Stimulated activated memory B cell treated with anti-CD40 and anti-IgM and Interleukin-4, amounts not matched to agents 10 μg/mL and 1 μg/mL and 100 μg/mL, for 72 hours (primary cell): ENCODE results near the gene TBC1D8.

ENCODE experiments used
- ATAC-seq: fragments of 150-1000 bp; cut with Tn5 transposase; 2 replicates; pipeline ENCODE4 v1.10.0; 2021
- H3K27ac Mint-ChIP-seq: one replicate; pipeline ENCODE4 v1.8.0; 2022; ENCODE audit warnings: mild to moderate bottlenecking, mixed read lengths
- H3K27me3 Mint-ChIP-seq: one replicate; pipeline ENCODE4 v1.8.0; 2022; ENCODE audit warnings: mixed read lengths
- H3K36me3 Mint-ChIP-seq: one replicate; pipeline ENCODE4 v1.8.0; 2022; ENCODE audit warnings: mixed read lengths
- H3K4me1 Mint-ChIP-seq: one replicate; pipeline ENCODE4 v1.8.0; 2022; ENCODE audit warnings: mixed read lengths
- H3K4me3 Mint-ChIP-seq: one replicate; pipeline ENCODE4 v1.8.0; 2022; ENCODE audit warnings: mild to moderate bottlenecking, moderate library complexity, mixed read lengths
- H3K9me3 Mint-ChIP-seq: one replicate; pipeline ENCODE4 v1.8.0; 2022; ENCODE audit warnings: mixed read lengths

The TBC1D8 gene

DNA sequence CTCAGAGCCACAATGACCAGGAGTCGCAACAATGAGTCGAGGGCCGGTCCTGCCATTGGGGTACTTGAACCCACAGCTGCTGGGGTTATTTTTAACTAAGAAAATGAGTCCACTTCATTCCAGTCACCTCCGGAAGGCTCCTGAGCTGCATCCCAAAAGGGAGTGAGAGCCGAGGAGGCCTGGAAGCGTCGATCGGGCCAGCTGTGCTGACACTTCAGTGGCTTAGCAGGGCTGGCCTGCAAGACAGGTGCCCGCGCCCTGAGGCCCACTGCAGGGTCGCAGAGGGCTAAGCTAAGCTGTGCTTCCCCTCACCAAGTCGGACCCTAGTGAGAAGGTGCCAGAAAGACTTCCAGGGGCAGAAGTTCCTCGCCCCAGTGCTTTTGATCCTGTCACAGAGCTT is 21.1 kb downstream of the TBC1D8 start:
- H3K36me3 Mint-ChIP-seq, result peaks cover 5% of the 10 kb centered on the region
- no peak overlapping the region for H3K27ac Mint-ChIP-seq
- peaks cover 21% of the 10 kb centered on the region for H3K4me1 Mint-ChIP-seq
- no peak for ATAC-seq
- H3K9me3 Mint-ChIP-seq, result no peaks in the 10 kb centered on the region
- no peaks in the 10 kb centered on the region for H3K27me3 Mint-ChIP-seq
- H3K4me3 Mint-ChIP-seq, result no peak overlapping the region

DNA sequence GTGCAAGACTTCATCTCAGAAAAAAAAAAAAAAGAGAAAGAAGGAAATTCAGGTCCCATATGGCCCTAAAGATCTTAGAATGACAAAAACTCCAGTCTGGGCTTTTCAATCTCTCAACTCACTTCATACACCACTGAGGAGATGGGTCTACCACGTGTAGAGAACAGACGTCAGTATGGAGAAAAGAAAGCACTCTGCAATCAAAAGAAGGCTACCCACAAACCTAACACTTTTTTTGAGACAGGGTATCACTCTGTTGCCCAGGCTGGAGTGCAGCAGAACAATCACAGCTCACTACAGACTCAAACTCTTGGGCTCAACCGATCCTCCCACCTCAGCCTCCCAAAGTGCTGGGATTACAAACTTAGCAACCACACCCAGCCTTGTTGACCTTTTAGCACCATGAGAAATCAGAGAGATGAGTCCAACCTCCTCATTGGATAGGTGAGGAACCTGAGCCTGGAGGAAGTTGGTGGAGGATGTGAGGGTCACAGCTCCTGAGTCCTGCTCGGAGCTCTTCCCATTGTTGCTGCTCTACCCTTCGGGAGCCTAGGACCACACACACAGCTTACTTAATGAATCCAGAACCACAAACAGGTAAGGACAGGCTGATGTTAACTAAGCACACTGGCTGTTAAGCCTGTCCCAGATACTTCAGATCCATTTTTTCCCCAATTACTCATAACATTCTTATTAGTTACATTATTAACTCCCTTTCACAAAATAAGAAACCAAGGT is 23.7 kb downstream of the TBC1D8 start:
- Mint-ChIP-seq H3K27ac (no peak overlapping the region), H3K36me3 (peaks cover 5% of the 10 kb centered on the region), H3K4me3 (no peak overlapping the region), H3K4me1 (peaks cover 12% of the 10 kb centered on the region), H3K27me3 (no peaks in the 10 kb centered on the region), H3K9me3 (no peaks in the 10 kb centered on the region)
- ATAC-seq, result no peak

- H3K4me3 Mint-ChIP-seq, result no peak overlapping the region
- no peaks in the 10 kb centered on the region for H3K9me3 Mint-ChIP-seq
- H3K27ac Mint-ChIP-seq, result no peak overlapping the region
- peaks cover 5% of the 10 kb centered on the region for H3K36me3 Mint-ChIP-seq
- peaks cover 13% of the 10 kb centered on the region for H3K4me1 Mint-ChIP-seq
- ATAC-seq, result no peak
- no peaks in the 10 kb centered on the region for H3K27me3 Mint-ChIP-seq
Observed at GRCh38 chr2:101125808-101126207, 25.4 kb downstream of the TBC1D8 start.

DNA sequence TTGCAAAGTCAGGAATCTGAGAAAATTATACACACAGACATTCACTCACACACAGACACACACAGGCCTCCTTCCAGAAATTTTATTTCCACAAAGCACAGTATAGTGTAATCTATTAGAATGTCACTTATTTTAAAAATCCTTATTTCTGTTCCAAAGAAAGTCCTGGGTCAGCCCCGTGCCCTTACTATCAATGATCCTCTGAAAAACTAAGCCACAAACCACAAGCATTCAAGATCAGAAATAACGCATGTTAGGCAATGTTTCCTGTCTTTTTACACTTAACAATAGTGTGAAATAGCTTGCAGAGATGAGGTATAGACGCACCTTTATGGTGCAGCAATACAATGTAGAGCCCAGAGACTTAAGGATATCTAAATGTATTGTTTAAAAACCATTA is 25.8 kb downstream of the TBC1D8 start:
- no peak overlapping the region for H3K4me3 Mint-ChIP-seq
- H3K4me1 Mint-ChIP-seq, result peaks cover 16% of the 10 kb centered on the region
- ATAC-seq, result no peak
- peaks cover 5% of the 10 kb centered on the region for H3K36me3 Mint-ChIP-seq
- H3K9me3 Mint-ChIP-seq, result no peaks in the 10 kb centered on the region
- H3K27me3 Mint-ChIP-seq, result peaks cover 1% of the 10 kb centered on the region
- no peak overlapping the region for H3K27ac Mint-ChIP-seq

DNA sequence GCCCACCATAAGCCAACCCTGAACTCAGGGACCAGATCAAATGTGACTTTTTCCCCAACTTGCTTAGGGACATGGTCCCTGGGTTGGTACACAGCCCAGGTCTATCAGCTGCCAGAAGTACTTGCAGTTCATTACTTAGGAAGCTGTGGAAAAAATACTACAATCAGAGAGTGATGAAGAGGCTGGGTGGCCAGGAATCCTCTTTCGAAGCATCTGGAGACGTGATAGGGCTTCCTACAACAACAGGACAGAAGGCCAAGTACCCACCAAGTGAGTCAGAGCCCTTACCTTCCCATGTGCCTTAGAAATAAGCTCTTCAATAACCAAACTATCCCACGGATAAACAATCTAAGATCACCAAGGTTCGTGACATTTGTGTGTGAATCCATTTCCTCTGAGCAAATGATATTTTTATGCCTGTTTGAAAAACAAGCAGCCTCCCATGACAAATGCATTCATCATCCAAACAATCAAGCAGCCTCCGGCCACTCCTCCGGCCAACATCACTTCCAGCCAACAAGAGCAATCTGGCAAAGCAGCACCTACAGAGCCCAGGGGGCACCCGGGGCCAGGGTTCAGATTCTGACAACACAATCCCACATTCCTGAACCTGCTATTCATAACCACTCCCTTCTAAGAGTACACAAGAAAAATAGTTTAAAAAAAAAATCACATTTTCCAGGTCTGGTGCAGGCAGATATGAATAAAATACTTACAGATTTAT is 26.4 kb downstream of the TBC1D8 start:
- no peak overlapping the region for H3K27ac Mint-ChIP-seq
- H3K4me3 Mint-ChIP-seq, result no peak overlapping the region
- peaks cover 22% of the 10 kb centered on the region for H3K4me1 Mint-ChIP-seq
- no peak for ATAC-seq
- H3K27me3 Mint-ChIP-seq, result peaks cover 7% of the 10 kb centered on the region
- H3K9me3 Mint-ChIP-seq, result no peaks in the 10 kb centered on the region
- H3K36me3 Mint-ChIP-seq, result peaks cover 5% of the 10 kb centered on the region

DNA sequence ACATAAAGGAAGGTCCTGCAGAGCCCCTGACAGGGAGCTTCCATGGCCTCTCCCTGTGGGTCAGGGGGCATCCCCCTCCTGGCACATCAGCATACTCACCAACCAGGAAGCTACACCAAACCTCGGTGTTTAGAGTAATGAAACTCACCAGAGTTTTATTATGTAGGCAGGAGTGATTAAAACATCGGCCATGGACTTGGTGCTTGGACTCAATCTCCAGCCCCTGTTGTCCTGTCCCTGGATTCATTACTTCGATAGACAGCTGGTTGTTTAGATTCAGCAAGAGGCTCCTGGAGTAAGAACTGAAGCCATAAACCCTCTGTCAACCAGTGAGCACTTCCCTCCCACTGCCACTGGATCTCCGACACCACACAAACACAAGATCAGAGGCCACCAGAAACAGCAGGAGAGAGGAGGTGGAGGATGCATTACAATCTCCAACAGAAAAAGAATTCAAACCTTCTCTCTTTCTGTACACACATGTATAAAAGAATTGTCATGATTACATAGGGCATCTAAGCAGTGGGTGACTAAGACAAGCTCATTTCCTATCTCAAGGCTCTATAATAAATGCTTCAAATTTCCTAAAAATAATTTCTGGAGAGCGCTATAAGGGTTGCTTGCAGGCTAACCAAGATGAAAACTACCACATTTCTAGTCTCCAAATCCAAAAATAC is 27.2 kb downstream of the TBC1D8 start:
- Mint-ChIP-seq H3K27ac (no peak overlapping the region), H3K4me3 (no peak overlapping the region), H3K4me1 (peaks cover 27% of the 10 kb centered on the region), H3K27me3 (peaks cover 14% of the 10 kb centered on the region), H3K9me3 (no peaks in the 10 kb centered on the region), H3K36me3 (peaks cover 5% of the 10 kb centered on the region)
- ATAC-seq, result no peak

- ATAC-seq, result no peak
- H3K36me3 Mint-ChIP-seq, result no peaks in the 10 kb centered on the region
- H3K9me3 Mint-ChIP-seq, result no peaks in the 10 kb centered on the region
- peaks cover 16% of the 10 kb centered on the region for H3K4me1 Mint-ChIP-seq
- no peak overlapping the region for H3K27ac Mint-ChIP-seq
- no peak overlapping the region for H3K4me3 Mint-ChIP-seq
- H3K27me3 Mint-ChIP-seq, result peaks cover 14% of the 10 kb centered on the region
Observed at GRCh38 chr2:101121174-101121573, 30.0 kb downstream of the TBC1D8 start.

GRCh38 chr2:101120124-101120996 is 30.8 kb downstream of the TBC1D8 start:
- Mint-ChIP-seq H3K4me1 (peaks cover 16% of the 10 kb centered on the region), H3K4me3 (no peak overlapping the region), H3K27me3 (peaks cover 14% of the 10 kb centered on the region), H3K36me3 (no peaks in the 10 kb centered on the region), H3K27ac (no peak overlapping the region), H3K9me3 (no peaks in the 10 kb centered on the region)
- peak; percentile 67 for ATAC-seq

- Mint-ChIP-seq H3K9me3 (no peaks in the 10 kb centered on the region), H3K36me3 (no peaks in the 10 kb centered on the region), H3K4me3 (no peak overlapping the region), H3K27ac (no peak overlapping the region), H3K4me1 (peaks cover 24% of the 10 kb centered on the region), H3K27me3 (peaks cover 14% of the 10 kb centered on the region)
- no peak for ATAC-seq
Observed at GRCh38 chr2:101119431-101119830, 31.8 kb downstream of the TBC1D8 start.

GRCh38 chr2:101116841-101117552 is 34.2 kb downstream of the TBC1D8 start:
- H3K36me3 Mint-ChIP-seq, result no peaks in the 10 kb centered on the region
- no peak overlapping the region for H3K27ac Mint-ChIP-seq
- no peaks in the 10 kb centered on the region for H3K9me3 Mint-ChIP-seq
- peaks cover 41% of the 10 kb centered on the region for H3K4me1 Mint-ChIP-seq
- H3K27me3 Mint-ChIP-seq, result peaks cover 14% of the 10 kb centered on the region
- no peak overlapping the region for H3K4me3 Mint-ChIP-seq
- no peak for ATAC-seq

GRCh38 chr2:101116348-101116747 is 34.8 kb downstream of the TBC1D8 start:
- Mint-ChIP-seq H3K4me1 (peaks cover 41% of the 10 kb centered on the region), H3K27me3 (peaks cover 14% of the 10 kb centered on the region), H3K36me3 (no peaks in the 10 kb centered on the region), H3K27ac (no peak overlapping the region), H3K4me3 (no peak overlapping the region), H3K9me3 (no peaks in the 10 kb centered on the region)
- ATAC-seq, result no peak

GRCh38 chr2:101115664-101116063 is 35.5 kb downstream of the TBC1D8 start:
- peaks cover 38% of the 10 kb centered on the region for H3K4me1 Mint-ChIP-seq
- H3K36me3 Mint-ChIP-seq, result no peaks in the 10 kb centered on the region
- no peak for ATAC-seq
- no peak overlapping the region for H3K27ac Mint-ChIP-seq
- no peak overlapping the region for H3K4me3 Mint-ChIP-seq
- H3K27me3 Mint-ChIP-seq, result peaks cover 14% of the 10 kb centered on the region
- H3K9me3 Mint-ChIP-seq, result no peaks in the 10 kb centered on the region

GRCh38 chr2:101114815-101115214 is 36.4 kb downstream of the TBC1D8 start:
- Mint-ChIP-seq H3K36me3 (no peaks in the 10 kb centered on the region), H3K9me3 (no peaks in the 10 kb centered on the region), H3K27ac (peak overlapping the region; percentile 7), H3K27me3 (peaks cover 7% of the 10 kb centered on the region), H3K4me3 (no peak overlapping the region), H3K4me1 (peaks cover 31% of the 10 kb centered on the region)
- peak; percentile 78 for ATAC-seq

- Mint-ChIP-seq H3K27ac (peak overlapping the region; percentile 7), H3K36me3 (no peaks in the 10 kb centered on the region)
- ATAC-seq, result no peak
Observed at GRCh38 chr2:101114268-101114783, 36.9 kb downstream of the TBC1D8 start.

More at GRCh38 chr2:101114268-101114783, 36.9 kb downstream of the TBC1D8 start:
- Mint-ChIP-seq H3K4me3 (no peak overlapping the region), H3K9me3 (no peaks in the 10 kb centered on the region), H3K4me1 (peaks cover 26% of the 10 kb centered on the region), H3K27me3 (peaks cover 2% of the 10 kb centered on the region)
